Measurements from ENCODE around the gene DEDD2.
A peak's percentile ranks its signal among the peaks of the same experiment; 100 is the strongest.

DEDD2 gene

DNA sequence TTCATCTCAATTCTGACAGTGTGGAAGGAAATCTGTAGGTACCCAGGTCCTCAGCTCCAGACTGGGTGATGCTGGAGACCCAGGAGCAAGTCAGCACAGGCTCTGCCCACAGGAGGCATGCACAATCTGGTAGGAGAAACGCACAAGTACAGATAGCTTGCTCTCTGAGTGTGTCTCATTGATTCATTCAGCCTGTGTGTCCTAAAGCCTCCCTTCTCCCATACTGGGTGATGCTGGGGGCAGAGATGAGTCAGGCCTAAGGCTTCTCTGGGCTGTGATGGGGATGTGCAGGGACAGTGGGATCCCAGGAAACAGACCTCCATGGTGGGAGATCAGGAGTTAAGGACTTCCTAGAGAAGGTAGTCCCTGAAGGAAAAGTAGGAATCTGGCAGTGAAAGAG is 9.4 kb upstream of the DEDD2 start:
- no peak for DNase-seq

DNA sequence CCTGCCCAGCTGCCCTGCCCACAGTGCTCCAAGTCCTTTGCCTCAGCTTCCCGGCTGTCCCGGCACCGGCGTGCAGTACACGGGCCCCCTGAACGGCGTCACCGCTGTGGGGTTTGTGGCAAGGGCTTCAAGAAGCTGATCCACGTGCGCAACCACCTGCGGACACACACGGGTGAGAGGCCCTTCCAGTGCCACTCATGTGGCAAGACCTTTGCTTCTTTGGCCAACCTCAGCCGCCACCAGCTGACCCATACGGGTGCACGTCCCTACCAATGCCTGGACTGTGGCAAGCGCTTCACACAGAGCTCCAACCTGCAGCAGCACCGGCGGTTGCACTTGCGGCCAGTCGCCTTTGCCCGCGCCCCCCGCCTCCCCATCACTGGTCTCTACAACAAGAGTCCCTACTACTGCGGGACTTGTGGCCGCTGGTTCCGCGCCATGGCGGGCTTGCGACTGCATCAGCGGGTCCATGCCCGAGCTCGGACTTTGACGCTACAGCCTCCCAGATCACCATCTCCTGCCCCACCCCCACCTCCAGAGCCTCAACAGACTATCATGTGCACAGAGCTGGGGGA is 8.3 kb upstream of the DEDD2 start:
- no peak for DNase-seq

DNA sequence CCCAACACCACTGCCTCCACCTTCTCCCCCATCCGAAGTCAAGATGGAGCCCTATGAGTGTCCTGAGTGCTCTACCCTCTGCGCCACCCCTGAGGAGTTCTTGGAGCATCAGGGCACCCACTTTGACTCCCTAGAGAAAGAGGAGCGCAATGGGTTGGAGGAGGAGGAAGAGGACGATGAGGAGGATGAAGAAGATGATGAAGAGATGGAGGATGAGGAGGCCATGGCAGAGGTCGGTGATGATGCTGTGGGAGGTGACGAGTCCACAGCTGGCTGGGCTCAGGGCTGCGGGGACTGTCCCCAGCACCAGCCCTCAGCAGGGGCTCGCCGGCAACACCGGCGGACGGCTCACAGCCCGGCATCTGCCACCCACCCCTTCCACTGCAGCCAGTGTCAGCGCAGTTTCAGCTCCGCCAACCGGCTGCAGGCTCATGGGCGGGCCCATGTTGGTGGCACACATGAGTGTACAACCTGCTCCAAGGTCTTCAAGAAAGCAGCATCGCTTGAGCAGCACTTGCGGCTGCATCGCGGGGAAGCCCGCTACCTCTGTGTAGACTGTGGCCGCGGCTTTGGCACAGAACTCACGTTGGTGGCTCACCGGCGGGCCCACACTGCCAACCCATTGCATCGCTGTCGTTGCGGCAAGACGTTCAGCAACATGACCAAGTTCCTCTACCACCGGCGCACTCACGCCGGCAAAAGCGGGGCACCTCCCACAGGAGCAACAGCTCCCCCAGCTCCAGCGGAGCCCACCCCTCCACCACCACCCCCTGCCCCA is 7.7 kb upstream of the DEDD2 start:
- DNase-seq = no peak

DNA sequence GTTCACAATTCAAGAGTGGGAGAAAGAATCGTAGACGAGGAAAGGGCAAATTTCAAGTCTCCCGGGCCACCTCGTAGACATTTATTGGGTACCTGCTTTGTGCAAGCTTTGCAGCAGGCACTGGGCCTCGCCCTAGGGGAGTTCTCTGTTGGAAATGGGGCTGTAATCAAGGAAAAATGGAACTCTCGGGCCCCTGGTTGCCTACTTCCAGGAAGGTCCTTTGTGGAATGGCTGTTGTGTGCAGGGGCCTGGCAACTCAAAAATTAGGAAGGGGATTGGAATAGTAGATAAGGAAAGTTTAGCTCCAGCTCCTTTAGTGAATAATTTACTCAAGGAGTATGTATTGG is 3.2 kb upstream of the DEDD2 start:
- no peak for DNase-seq

DNA sequence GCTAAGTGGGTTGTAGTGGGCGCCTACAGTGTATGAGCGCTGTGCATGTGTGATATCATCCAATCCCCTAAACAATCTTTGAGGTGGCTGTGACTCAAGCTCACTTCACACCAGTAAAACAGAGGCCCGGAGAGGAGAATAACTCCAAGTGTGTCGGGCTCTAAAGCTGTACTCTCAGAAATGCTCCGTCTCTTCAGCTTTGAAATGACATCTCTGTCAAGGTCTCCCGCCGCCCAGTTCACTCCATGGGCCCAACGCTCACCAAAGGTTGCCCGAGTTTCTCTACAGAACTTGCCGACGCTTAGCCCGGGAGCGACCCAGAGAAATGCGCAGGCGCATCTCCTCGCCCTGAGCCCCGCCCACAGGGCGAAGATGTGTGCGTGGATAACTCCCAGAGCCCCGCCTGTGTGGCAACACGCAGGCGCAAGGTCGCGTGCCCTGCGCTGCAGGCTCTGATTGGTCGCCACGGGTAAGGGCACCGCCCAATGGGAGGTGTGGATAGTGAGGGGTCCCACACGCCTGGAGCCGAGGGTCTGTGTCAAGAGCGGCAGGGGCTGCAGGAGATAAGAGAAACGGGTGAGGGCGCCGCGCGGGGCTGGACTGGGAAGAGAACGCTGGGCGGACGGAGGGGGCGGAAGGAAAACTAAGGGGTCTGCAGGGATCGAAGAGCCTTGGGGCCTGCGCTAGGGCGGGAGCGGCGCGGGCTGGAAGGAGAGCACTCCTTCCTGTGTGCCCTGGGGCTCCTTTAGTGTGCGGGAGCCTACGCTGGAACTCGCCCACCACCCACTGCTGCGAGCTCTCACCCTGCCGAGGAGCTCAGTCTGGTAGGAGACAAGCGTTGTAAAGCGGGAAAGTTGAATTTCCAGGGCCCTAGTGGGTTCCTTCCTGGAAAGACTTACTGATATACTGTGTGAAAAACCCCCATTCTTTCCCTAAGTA is 2.6 kb upstream of the DEDD2 start, which contains the start of gene ZNF526:
TSS of gene ZNF526 (plus strand) at position 501 of the 939 bp plus-strand sequence. CDS start 4,092 bp downstream, outside the sequence.
- DNase-seq = peak; percentile 95

DNA sequence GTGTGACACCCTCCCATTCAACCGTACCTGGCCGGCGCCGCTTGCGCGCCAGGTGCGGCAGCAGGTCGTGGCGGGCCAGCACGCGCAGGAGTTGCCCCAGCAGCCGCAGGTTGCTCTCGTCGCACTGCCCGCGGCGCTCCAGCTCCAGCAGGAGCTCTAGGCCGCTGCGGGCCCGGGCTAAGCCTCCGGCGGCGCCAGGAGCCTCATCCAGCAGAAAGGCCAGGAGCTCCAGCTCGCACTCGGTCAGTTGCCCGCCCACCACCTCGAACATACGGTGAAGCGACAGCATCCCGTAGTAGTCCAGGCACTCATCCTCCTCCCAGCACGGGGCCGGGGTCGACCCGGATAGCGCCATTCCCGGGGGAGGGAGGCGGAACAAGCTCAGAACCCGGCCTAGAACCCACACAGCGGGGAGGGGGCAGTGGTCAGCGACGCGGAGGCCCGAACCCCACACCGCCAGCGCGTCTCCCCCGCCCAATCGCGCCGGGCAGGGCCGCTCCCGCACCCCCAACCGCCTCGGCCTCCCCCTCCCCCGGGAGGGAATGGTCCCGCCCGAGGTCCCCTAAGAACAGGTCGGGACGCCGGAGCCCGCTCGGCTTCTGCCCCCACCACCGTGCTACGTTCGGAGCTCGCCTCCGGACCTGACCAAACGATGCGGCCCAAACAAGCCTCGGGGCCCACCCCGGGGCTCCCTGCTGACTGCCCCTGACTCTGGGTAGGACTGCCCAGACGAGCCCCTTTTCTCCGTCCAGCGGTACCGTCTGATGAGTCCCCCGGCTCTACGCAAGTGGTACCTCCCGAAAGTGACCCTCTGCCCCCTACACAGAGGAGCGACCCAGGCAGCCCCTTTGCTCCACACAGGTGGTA is 591 bp downstream of the DEDD2 start:
- no peak for DNase-seq

DNA sequence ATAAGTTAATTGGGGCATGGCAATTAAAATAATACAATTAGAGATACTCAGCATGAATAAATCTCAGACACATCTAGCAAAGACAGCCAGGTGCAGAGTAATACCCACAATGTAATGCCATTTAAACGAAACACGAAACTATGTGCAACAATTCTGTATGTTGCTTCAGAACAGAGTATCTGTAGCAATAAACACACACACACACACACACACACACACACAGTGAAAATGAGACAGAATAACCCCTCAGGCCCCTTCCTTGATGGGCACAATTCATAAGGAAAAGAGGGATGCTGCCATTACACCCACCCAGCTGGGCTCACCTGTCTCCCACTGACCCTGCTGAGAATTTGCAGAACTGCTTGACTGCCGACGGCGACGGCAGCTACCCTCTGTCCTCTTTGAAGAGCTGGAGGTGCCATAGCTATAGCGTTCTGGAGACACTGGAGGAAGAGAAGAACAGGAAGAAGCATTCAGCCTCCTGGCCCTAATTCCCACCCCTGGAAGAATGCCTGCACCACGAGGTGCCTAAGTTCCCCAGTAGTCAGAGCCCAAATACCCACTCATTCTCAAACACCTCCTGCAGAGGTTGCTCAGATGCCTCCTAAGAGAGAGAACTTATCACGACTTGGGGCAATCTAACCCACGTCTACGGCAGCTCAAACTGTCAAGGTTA is 2.5 kb downstream of the DEDD2 start:
- DNase-seq = no peak

DNA sequence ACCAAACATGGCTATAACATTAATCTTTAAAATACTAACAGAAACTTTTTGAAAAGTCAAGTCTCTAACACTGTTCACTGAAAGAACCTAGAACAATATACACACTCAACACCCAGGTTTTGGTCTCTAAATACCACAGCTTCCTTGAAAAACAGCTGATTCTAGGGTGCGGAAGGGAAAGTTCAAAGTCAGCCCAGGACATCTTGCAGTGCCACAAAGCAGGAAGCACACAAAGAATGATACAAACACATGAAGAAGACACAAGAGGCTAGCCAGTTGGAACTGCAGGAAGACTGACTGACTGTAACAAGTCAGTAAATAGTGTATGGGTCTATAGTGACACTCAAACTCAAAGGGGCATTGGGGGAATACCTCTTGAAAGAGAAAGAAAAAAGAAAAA is 4.6 kb downstream of the DEDD2 start:
- DNase-seq = no peak

DNA sequence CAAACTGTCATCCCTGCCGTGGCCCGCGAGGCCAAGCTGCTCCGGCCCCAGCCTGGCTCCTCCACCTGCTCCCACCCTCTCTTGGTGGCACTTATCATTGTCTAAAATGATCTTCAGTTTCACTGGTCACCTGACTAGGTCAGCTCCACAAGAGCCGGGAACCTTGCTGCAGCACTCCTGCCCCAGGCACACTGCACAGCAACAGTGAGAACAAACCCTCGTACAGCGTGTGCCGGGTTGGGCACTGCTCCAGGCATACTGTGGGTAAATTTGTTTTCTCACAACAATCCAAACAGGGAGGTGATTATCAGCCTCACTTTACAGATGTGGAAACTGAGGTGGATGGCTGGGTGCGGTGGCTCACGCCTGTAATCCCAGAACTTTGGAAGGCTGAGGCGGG is 8.9 kb downstream of the DEDD2 start:
- no peak for DNase-seq

DNA sequence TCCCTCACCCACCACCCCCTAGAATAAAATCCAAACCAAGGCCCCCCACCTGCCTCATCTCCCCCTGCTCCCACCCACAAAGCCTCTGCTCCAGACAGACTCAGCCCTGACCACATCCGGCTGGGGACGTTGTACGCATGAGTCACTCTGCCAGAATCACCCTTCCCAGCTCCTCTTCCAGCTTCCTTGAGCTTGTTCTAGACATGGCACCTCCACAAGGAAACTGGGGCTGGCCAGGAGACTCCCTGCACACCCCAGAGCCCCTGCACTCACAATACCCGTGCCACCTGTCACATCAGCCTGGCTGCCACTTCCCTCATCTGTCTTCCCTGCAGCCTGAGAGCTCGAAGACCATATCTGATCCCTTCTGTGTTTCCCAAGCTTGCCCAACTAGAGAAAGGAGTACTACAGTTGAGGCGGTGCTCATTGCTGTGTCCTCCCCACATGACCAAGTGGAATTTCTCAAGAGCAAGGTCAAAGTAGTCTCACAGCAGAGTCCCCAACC is 9.7 kb downstream of the DEDD2 start:
- no peak for DNase-seq

DNA sequence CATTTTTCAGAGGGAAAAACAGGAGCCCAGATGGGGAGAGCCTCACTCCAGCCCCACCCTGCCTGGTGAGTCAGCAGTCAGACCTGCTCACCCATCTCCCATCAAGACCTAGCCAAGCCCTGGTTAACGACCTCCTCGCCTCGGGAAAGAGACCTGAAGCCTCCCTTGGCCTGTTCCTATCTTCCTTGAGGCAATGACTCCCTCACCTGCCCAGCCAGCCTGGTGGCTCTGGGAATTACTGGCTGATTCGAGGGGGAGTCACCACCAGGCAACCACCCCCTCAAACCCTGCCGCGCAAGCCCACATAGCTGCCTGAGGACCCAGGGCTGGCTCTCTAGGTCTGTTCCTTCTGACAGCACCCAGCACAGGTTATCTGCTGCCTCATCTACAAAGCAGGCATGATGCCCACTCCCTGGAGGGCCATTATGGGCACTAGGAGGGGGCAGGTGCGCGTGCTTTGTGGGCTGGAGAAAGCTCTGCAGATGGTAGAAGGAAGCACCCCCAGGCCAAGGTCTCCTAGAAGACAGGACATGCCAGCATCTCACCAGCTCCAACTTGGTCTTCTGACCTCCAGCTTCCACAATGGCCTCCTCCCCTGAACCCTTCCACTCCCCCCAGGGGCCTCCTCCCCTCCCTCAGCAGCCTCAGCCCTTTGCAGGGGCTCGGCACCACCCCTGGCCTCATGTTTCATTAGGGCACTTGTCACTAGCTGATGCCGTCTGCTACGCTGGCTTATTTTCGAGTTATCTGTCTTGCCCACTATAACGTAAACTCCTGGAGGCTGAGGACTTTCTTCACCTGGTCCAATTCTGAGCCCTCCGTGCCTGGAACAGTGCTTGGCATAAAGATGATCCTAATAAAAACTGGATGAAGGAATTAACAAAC is 10.4 kb downstream of the DEDD2 start:
- DNase-seq = no peak

DNA sequence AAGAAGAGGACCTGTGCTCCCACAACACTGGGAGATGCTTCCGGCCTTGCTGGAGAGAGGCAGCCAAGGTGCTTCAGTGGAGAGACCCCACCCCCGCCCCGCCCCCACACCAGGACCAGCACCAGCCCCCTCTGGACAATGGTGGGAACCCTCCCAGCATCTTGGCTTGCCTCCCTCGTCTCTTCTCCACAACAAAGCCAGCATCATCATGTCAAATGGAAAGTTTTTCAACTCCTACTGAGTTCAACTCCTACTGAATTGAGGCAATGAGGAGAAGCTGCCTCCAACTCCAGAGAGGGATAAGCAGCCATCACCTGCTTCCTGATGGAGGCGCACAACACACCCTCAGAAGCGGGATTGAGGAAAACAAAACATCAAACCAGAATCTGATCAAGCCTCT is 12.8 kb downstream of the DEDD2 start:
- no peak for DNase-seq

DNA sequence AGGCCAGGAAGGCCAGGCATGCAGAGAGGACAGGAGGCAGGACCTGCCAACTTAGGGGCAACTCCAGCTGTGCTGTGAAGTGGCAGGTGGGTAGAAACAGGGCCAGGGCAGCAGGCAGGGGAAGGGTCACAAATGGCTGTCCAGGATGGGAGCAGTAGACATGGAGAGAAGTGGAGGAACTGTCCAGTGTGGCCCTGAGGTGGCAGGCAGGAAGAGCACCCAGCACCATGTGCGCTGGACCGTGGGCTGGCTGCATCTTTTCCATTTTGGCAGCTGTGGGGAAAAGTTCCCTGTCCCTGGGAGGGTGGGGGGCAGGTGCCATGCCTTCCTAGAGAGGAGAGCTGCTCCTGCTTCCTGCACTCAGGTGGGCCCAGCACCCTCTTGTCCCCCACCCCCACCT is 13.8 kb downstream of the DEDD2 start:
- no peak for DNase-seq

DNA sequence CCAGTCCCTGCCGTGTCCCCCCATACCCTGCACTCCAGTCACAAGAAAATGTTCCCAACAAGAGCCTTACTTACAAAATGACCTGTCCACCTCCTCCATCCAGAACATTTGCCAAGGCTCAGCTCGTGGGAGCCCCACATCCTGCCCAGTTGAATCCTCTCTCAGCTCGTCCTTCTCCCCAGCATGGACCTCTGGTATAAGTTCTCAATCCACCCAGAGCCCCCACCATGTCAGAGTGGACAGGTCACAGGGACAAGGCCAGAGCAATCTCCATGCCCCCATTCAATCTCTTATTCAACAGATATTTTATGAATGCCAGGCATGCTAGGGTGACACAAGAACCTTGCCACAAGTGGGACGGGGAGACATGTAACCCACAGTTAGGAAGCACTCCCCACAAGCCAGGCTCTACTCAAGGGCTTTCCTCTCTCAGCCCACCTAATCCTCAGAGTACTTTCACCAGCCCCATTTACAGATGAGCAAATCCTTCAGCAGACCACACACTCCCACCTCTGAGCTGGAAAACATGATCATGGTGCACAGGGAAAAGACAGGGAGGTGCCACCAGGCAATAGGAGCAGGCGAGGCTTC is 15.1 kb downstream of the DEDD2 start:
- DNase-seq = no peak

DNA sequence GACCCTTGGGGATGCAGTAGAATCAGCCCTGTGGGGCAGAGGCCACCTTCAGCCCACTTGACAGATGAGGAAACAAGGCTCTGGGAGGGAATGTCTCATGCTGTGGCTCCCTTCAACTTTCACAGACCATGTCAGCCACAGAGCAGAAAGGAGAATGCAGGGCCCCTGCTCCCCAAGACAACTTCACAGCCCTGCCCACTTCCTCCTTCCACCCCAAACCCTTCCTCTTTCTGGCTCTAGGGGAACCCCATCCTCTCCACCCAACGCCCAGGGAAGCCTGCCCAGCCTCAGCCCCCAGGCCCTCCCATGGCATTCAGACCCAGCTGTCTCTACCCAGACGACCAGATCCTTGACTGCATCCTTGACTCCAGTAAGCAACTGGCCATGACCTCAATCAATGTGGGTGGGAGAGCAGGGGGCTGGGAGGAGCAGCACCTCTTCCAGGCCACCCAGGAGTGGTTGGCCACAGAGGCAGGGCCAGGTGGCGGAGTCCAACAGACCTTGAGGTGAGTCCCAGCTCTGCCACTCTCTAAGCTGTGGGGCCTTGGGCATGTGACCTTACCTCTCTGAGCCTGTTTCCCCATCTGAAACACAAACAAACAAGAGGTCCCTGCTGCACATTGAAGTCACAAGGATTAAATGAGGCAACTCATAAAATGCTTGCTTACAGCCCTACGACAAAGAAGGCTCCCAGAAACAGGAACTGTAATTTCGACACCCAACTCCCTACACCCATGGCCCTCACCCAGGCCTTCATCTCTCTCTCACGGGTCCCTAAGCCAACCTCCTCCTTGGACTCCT is 15.8 kb downstream of the DEDD2 start:
- no peak for DNase-seq

DNA sequence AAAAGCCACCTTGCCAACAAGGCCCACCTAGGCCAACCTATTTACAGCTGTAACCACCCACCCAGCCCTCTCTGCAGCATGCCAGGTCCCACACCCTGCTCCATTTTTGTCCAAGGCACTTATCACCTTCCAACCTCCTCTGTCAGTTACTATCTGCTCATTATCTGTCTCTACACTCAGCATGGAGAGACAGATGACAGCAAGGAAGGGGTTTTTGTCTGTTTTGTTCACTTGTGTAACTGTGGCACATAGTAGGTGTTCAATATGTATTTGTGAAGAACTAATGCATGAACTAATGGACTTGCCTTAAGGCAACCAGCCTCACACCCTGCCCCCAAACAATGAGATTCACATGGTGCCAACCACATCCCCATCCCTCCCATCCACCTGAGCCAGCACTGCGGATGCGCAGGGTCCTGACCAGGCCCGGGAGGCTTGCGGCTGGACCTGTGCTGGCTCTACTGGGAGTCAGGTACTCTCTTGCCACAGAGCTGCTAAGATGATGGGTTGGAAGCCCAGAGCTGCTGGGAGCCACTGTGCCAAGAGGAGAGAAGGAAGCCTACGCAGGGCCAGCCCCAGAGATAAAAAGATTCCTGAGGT is 17.3 kb downstream of the DEDD2 start:
- no peak for DNase-seq

DNA sequence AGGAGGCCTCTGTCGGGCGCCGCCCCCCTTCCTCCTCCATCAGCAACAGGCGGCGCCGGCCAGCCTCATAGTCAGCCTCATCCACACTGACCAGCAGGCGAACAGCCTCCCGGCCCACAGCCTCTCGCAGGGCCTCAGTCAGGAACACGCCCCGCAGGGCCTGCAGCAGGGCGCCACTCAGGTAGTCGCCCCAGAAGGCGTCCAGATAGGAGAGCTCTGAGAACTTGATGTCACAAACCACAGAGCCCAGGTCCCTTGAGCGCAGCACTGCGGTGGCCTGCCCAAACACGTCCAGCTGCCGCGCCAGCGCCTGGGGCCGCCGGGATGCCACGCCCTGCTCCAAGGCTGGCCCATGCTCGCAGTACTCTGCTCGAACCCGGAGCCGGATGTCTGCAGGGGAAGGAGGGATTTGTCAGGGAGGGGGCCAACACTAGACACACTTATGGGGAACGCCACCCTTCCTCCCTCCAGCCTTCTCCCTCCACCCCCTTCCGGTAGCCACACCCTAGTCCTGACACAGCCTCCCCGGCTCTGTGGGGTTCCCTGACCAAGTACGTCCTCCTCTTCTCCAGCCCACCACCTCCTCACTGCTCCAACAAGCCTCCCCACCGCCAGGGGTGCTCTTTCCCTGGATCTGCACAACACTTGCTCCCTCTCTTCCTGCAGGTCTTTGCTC is 17.9 kb downstream of the DEDD2 start:
- peak; percentile 50 to 52 for DNase-seq

DNA sequence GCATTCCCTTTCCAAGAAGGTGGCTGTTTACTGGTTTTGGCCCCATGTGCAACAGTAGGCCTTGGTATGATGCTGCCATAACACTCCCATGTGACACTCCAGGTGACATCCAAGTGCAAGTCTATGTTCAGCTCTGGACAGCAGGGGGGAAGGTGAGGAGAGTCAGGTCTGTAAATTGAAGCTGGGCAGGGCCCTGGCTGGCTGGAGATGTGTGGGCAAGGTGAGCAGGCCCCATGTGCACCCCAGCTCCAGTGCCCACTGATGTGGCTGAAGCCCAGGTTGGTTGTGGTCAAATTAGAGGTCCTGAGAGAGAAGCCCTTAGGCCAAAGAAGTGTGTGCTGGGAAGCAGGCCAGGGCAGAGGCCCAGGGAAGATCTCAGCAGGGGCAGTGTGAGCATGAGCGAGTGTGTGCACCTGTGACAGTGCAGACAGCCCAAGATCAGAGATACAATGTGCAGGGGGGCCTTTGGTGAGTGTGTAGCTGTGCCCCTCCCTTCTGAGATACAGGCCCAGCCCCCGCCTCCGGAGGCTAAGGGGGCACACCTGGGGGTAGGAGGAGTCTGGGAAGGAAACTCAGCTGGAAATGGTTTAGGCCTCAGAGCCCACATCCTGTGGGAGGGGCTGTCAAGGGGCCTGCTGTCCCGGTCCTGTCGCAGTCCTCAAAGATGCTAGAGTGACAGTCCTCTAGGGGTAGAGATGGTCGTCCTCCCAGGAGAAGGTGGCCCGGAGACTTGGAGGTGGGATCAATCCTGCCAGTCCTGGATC is 18.6 kb downstream of the DEDD2 start:
- peak in 1 of 2 donors; percentile 33 for DNase-seq

Data from stimulated activated CD4-positive, alpha-beta T cell treated with anti-CD3 and anti-CD28 coated beads, Interleukin-2, amount 100 ng/mL, for 48 hours (primary cell).